GM20000 (cell line): ENCODE results near the gene TSHZ2.

Experiments used
- DNase-seq: peaks from one replicate; pipeline ENCODE4 v3.0.0; 2012; ENCODE audit warnings: low spot score
- TF ChIP-seq, protein P1 (sequence below): IDR thresholded peaks from 2 replicates; pipeline ENCODE4 v1.5.1; 2012; ENCODE audit warnings: mild to moderate bottlenecking, control low read depth; ENCODE audit errors: extremely low read depth, missing control alignments

The TSHZ2 gene

DNA sequence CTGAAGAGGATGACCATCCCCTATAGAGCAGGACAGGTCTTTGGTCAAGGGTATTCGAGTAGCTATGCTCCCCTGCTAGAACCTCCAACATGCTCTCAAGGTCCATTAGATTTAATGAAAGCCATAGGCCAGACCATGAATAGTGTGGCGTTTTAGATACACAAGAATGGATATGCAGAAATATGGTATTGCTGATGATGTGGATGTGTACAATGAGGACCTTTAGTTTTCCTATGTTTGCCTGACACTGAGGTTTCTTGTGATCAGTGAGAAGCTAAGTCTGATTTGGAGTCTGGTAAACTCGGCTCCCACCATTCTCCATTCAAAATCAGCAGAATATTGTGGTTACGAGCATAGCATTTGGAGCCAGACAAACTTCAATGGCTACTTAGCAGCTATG, 125.6 kb downstream of the TSHZ2 start:
- DNase-seq: no peak
- TF ChIP-seq, protein P1, sequence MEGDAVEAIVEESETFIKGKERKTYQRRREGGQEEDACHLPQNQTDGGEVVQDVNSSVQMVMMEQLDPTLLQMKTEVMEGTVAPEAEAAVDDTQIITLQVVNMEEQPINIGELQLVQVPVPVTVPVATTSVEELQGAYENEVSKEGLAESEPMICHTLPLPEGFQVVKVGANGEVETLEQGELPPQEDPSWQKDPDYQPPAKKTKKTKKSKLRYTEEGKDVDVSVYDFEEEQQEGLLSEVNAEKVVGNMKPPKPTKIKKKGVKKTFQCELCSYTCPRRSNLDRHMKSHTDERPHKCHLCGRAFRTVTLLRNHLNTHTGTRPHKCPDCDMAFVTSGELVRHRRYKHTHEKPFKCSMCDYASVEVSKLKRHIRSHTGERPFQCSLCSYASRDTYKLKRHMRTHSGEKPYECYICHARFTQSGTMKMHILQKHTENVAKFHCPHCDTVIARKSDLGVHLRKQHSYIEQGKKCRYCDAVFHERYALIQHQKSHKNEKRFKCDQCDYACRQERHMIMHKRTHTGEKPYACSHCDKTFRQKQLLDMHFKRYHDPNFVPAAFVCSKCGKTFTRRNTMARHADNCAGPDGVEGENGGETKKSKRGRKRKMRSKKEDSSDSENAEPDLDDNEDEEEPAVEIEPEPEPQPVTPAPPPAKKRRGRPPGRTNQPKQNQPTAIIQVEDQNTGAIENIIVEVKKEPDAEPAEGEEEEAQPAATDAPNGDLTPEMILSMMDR: no peak

DNA sequence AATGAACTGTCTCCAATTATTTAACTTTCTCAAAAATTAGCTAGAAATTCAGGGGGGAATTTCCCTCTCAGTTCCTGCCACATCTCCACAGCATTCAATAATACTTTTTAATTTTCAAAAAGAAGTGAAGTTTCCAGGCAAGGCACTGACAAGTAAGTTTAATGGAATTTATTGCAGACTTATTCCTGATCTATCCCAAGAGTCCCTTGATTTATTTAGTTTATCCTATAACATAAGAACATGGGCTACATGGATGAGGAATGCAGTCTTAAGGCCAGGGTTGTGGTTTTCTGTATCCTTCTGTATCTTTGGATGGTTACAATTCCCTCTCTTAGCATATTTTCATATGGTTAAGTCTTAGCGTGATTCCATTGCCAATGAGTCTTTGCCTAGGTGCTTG, 126.5 kb downstream of the TSHZ2 start:
- no peak for DNase-seq
- TF ChIP-seq, protein P1: no peak

DNA sequence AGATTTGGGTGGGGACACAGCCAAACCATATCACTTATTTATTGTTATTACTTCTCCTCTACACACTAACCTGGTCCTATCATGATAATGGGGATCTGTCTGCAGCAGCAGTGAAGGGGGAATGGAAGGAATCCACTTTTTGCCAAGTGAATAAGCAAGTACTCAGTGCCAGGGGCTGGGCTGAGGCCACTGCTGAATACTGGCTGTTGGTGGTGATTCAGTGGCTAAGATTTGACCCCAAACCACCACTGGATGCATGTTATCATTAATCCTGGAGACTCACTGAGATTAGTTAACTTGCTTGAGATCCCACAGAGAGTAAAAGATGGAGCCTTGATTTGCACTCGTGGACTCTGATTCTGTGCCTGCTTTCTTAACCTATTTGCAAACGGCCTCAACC, 127.7 kb downstream of the TSHZ2 start:
- DNase-seq: no peak
- TF ChIP-seq, protein P1: no peak

GRCh38 chr20:53100476-53100911, 128.3 kb downstream of the TSHZ2 start:
- TF ChIP-seq, protein P1: no peak
- no peak for DNase-seq

DNA sequence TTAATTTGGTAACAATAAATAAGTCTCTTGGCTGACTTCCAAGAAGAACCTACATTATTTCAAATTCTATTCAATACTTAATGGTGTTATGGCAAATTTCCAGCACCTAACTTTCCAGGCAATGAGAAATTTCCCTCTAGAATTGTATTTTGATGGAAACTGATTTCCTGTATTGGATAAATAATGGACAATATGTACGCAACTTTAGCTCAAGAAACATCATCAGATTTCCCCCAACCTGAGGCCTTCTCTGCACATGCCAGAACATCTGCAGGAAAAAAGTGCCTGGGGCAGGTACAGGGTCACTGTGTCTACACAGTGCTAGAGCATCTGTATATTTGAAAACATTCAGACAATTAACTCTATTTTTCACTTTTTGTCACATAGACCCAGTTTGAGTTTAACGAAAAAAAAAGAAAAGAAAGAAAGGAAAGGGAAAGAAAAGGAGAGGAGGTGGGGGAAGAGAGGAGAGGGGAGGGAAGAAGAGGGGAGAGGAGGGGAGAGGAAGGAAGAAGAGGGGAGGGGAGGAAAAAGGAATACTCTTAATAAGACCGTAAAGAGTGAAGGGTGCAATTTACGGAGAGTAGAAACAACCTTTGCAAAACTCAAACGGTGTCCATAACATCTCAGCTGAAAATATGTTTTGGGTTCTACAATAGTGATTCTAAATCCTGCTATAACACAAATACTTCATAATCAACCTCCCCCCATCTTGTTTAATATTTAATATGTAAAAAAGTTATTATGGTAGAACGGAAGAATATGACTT, 130.0 kb downstream of the TSHZ2 start:
- no peak for DNase-seq
- TF ChIP-seq, protein P1: no peak

DNA sequence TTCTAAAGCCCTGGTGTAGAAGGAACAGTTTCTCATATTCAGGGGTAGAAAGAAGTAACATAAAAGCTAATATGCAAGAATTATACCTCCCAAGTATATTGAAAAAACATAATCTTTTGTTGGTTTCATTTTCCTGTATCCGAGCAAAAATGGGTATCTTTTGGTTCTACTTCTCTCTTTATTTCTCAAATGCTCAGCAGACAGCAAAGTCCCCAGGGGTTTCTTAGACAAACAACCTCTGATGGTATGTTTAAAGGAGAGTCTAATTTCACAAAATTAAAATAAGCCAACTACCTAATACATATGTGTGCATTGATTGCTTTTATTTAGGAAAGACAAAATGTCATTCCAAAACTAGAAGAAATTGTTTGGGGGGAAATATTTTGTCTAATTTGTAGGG, 131.0 kb downstream of the TSHZ2 start:
- TF ChIP-seq, protein P1: no peak
- no peak for DNase-seq

- no peak for DNase-seq
- TF ChIP-seq, protein P1: no peak
These were observed 132.7 kb downstream of the TSHZ2 start for GRCh38 chr20:53104884-53105283.
